ENCODE results near the gene OARD1.
A peak's percentile ranks its signal among the peaks of the same experiment; 100 is the strongest.

Gene OARD1

GRCh38 chr6:41036601-41037000, 35.6 kb downstream of the OARD1 start:
- Histone ChIP-seq H3K23ac (ENCODE audit: low read length) (no peak overlapping the region), H3K9ac (ENCODE audit: low read length) (no peak overlapping the region), H3K27ac (ENCODE audit: low read depth, low read length) (no peak overlapping the region), H3K4me2 (ENCODE audit: low read length) (no peak overlapping the region), H2BK15ac (replicated peaks; ENCODE audit: low read depth) (no peak overlapping the region), H3K36me3 (ENCODE audit: control insufficient read depth, insufficient read depth, low read length) (no peaks in the 10 kb centered on the region), H2BK120ac (ENCODE audit: low read depth, low read length) (no peak overlapping the region), H3K27me3 (ENCODE audit: insufficient read depth, low read length, poor library complexity) (no peaks in the 10 kb centered on the region), H3K79me2 (ENCODE audit: control insufficient read depth, insufficient read depth, low read length) (no peaks in the 10 kb centered on the region), H3K4ac (ENCODE audit: low read depth, low read length) (no peak overlapping the region), H3K18ac (ENCODE audit: low read length) (no peak overlapping the region), H4K5ac (ENCODE audit: low read length) (no peak overlapping the region), H2BK5ac (ENCODE audit: low read length) (no peak overlapping the region), H3K4me1 (ENCODE audit: control insufficient read depth, low read depth, low read length) (no peaks in the 10 kb centered on the region), H3K4me3 (ENCODE audit: low read length) (no peak overlapping the region), H3K79me1 (ENCODE audit: low read length) (no peaks in the 10 kb centered on the region), H3K56ac (ENCODE audit: low read length) (no peak overlapping the region), H4K8ac (ENCODE audit: low read depth, low read length) (no peak overlapping the region), H2AK5ac (ENCODE audit: low read length) (no peak overlapping the region)
- WGBS (ENCODE audit: extremely low coverage, insufficient coverage, low lambda C conversion rate) = no CpG with 5 or more reads among the region's 2 CpGs
- no peak for DNase-seq

GRCh38 chr6:41036186-41036585, 36.0 kb downstream of the OARD1 start:
- H3K27me3 ChIP-seq (ENCODE audit: insufficient read depth, low read length, poor library complexity) = no peaks in the 10 kb centered on the region
- H3K79me2 ChIP-seq (ENCODE audit: control insufficient read depth, insufficient read depth, low read length) = no peaks in the 10 kb centered on the region
- H3K4me1 ChIP-seq (ENCODE audit: control insufficient read depth, low read depth, low read length) = no peaks in the 10 kb centered on the region
- no peak overlapping the region for H3K4me2 ChIP-seq (ENCODE audit: low read length)
- H2BK15ac ChIP-seq (replicated peaks; ENCODE audit: low read depth) = no peak overlapping the region
- no peak overlapping the region for H4K8ac ChIP-seq (ENCODE audit: low read depth, low read length)
- no peak overlapping the region for H3K27ac ChIP-seq (ENCODE audit: low read depth, low read length)
- no peak overlapping the region for H2BK5ac ChIP-seq (ENCODE audit: low read length)
- no peak overlapping the region for H3K23ac ChIP-seq (ENCODE audit: low read length)
- H4K5ac ChIP-seq (ENCODE audit: low read length) = no peak overlapping the region
- H2BK120ac ChIP-seq (ENCODE audit: low read depth, low read length) = no peak overlapping the region
- H3K56ac ChIP-seq (ENCODE audit: low read length) = no peak overlapping the region
- H3K4ac ChIP-seq (ENCODE audit: low read depth, low read length) = no peak overlapping the region
- no CpG with 5 or more reads among the region's 3 CpGs for WGBS (ENCODE audit: extremely low coverage, insufficient coverage, low lambda C conversion rate)
- no peaks in the 10 kb centered on the region for H3K36me3 ChIP-seq (ENCODE audit: control insufficient read depth, insufficient read depth, low read length)
- H3K79me1 ChIP-seq (ENCODE audit: low read length) = no peaks in the 10 kb centered on the region
- H3K4me3 ChIP-seq (ENCODE audit: low read length) = no peak overlapping the region
- H3K9ac ChIP-seq (ENCODE audit: low read length) = no peak overlapping the region
- H2AK5ac ChIP-seq (ENCODE audit: low read length) = no peak overlapping the region
- DNase-seq = no peak
- H3K18ac ChIP-seq (ENCODE audit: low read length) = no peak overlapping the region

GRCh38 chr6:41033776-41034175, 38.4 kb downstream of the OARD1 start:
- Histone ChIP-seq H3K9ac (ENCODE audit: low read length) (no peak overlapping the region), H3K56ac (ENCODE audit: low read length) (no peak overlapping the region), H3K4me2 (ENCODE audit: low read length) (no peak overlapping the region), H2BK120ac (ENCODE audit: low read depth, low read length) (no peak overlapping the region), H3K4me3 (ENCODE audit: low read length) (no peak overlapping the region), H3K27me3 (ENCODE audit: insufficient read depth, low read length, poor library complexity) (no peaks in the 10 kb centered on the region), H3K36me3 (ENCODE audit: control insufficient read depth, insufficient read depth, low read length) (no peaks in the 10 kb centered on the region), H3K79me2 (ENCODE audit: control insufficient read depth, insufficient read depth, low read length) (no peaks in the 10 kb centered on the region), H3K4ac (ENCODE audit: low read depth, low read length) (no peak overlapping the region), H3K27ac (ENCODE audit: low read depth, low read length) (no peak overlapping the region), H2BK5ac (ENCODE audit: low read length) (no peak overlapping the region), H3K23ac (ENCODE audit: low read length) (no peak overlapping the region), H3K18ac (ENCODE audit: low read length) (no peak overlapping the region), H4K5ac (ENCODE audit: low read length) (no peak overlapping the region), H4K8ac (ENCODE audit: low read depth, low read length) (no peak overlapping the region), H3K79me1 (ENCODE audit: low read length) (no peaks in the 10 kb centered on the region), H3K4me1 (ENCODE audit: control insufficient read depth, low read depth, low read length) (peaks cover 2% of the 10 kb centered on the region), H2AK5ac (ENCODE audit: low read length) (no peak overlapping the region), H2BK15ac (replicated peaks; ENCODE audit: low read depth) (no peak overlapping the region)
- no peak for DNase-seq
- WGBS (ENCODE audit: extremely low coverage, insufficient coverage, low lambda C conversion rate) = no CpG with 5 or more reads among the region's 13 CpGs

- no peaks in the 10 kb centered on the region for H3K27me3 ChIP-seq (ENCODE audit: insufficient read depth, low read length, poor library complexity)
- no peaks in the 10 kb centered on the region for H3K79me1 ChIP-seq (ENCODE audit: low read length)
- no peaks in the 10 kb centered on the region for H3K79me2 ChIP-seq (ENCODE audit: control insufficient read depth, insufficient read depth, low read length)
- no peak overlapping the region for H4K5ac ChIP-seq (ENCODE audit: low read length)
- no peak overlapping the region for H2AK5ac ChIP-seq (ENCODE audit: low read length)
- H3K4ac ChIP-seq (ENCODE audit: low read depth, low read length) = no peak overlapping the region
- no CpG with 5 or more reads among the region's 15 CpGs for whole genome bisulfite sequencing (ENCODE audit: extremely low coverage, insufficient coverage, low lambda C conversion rate)
- no peak overlapping the region for H3K18ac ChIP-seq (ENCODE audit: low read length)
- no peak overlapping the region for H3K4me2 ChIP-seq (ENCODE audit: low read length)
- H3K4me3 ChIP-seq (ENCODE audit: low read length) = no peak overlapping the region
- no peak overlapping the region for H3K27ac ChIP-seq (ENCODE audit: low read depth, low read length)
- H2BK15ac ChIP-seq (replicated peaks; ENCODE audit: low read depth) = no peak overlapping the region
- DNase-seq = no peak
- peaks cover 5% of the 10 kb centered on the region for H3K4me1 ChIP-seq (ENCODE audit: control insufficient read depth, low read depth, low read length)
- no peak overlapping the region for H2BK5ac ChIP-seq (ENCODE audit: low read length)
- H3K36me3 ChIP-seq (ENCODE audit: control insufficient read depth, insufficient read depth, low read length) = no peaks in the 10 kb centered on the region
- no peak overlapping the region for H3K23ac ChIP-seq (ENCODE audit: low read length)
- no peak overlapping the region for H4K8ac ChIP-seq (ENCODE audit: low read depth, low read length)
- H2BK120ac ChIP-seq (ENCODE audit: low read depth, low read length) = no peak overlapping the region
- no peak overlapping the region for H3K9ac ChIP-seq (ENCODE audit: low read length)
- H3K56ac ChIP-seq (ENCODE audit: low read length) = no peak overlapping the region
Observed at GRCh38 chr6:41032830-41033229, 39.3 kb downstream of the OARD1 start.

GRCh38 chr6:41028561-41029412, 43.4 kb downstream of the OARD1 start:
- no CpG with 5 or more reads among the region's 13 CpGs for WGBS (ENCODE audit: extremely low coverage, insufficient coverage, low lambda C conversion rate)
- Histone ChIP-seq H3K79me2 (ENCODE audit: control insufficient read depth, insufficient read depth, low read length) (no peaks in the 10 kb centered on the region), H3K79me1 (ENCODE audit: low read length) (no peaks in the 10 kb centered on the region), H2BK15ac (replicated peaks; ENCODE audit: low read depth) (no peak overlapping the region), H3K56ac (ENCODE audit: low read length) (peak overlapping the region; percentile 96), H3K27me3 (ENCODE audit: insufficient read depth, low read length, poor library complexity) (no peaks in the 10 kb centered on the region), H4K8ac (ENCODE audit: low read depth, low read length) (no peak overlapping the region), H3K18ac (ENCODE audit: low read length) (peak overlapping the region; percentile 6), H4K5ac (ENCODE audit: low read length) (no peak overlapping the region), H3K4ac (ENCODE audit: low read depth, low read length) (peak overlapping the region; percentile 83), H3K9ac (ENCODE audit: low read length) (peak overlapping the region; percentile 74), H2BK5ac (ENCODE audit: low read length) (peak overlapping the region; percentile 10), H2AK5ac (ENCODE audit: low read length) (no peak overlapping the region), H3K4me2 (ENCODE audit: low read length) (peak overlapping the region; percentile 58), H3K27ac (ENCODE audit: low read depth, low read length) (peak overlapping the region; percentile 41), H3K36me3 (ENCODE audit: control insufficient read depth, insufficient read depth, low read length) (no peaks in the 10 kb centered on the region), H3K4me1 (ENCODE audit: control insufficient read depth, low read depth, low read length) (peaks cover 8% of the 10 kb centered on the region), H3K23ac (ENCODE audit: low read length) (peak overlapping the region; percentile 32), H3K4me3 (ENCODE audit: low read length) (peak overlapping the region; percentile 31), H2BK120ac (ENCODE audit: low read depth, low read length) (no peak overlapping the region)
- peak; percentile 79 for DNase-seq

Measured in mesendoderm (in vitro differentiated cells).